HEK293 (cell line): ENCODE data around the gene DHX8.

Experiments used
- CTCF ChIA-PET: fragments of 350-600 bp; formaldehyde crosslinking; extraction: SDS; loops from one replicate; lab custom pipeline; 2021; ENCODE audit warnings: antibody characterized with exemption; lab: Yijun Ruan, JAX
- POLR2A ChIA-PET: fragments of 300-600 bp; formaldehyde crosslinking; extraction: SDS; loops from one replicate; lab custom pipeline; 2020; ENCODE audit warnings: antibody characterized with exemption, inconsistent platforms; lab: Yijun Ruan, JAX
- H3K27ac ChIP-seq: fragments of 200-500 bp; sonication (Bioruptor generic); 2 replicates; pipeline ENCODE4 v1.5.1; 2014; ENCODE audit warnings: low read depth, low read length, control low read depth, inconsistent platforms; ENCODE audit errors: extremely low read depth
- H3K36me3 ChIP-seq, 2 experiments: fragments of 200-500 bp in 1 of 2; sonication (Bioruptor generic) in 1 of 2; 1 replicate in 1 of 2; 2 replicates in 1 of 2; pipeline ENCODE4 v1.5.1; 2014 to 2017; ENCODE audit warnings: inconsistent platforms in 2 of 2, low read length in 2 of 2; ENCODE audit not compliant: control insufficient read depth in 2 of 2, insufficient read depth in 1 of 2
- H3K4me1 ChIP-seq: fragments of 200-500 bp; sonication (Bioruptor generic); 2 replicates; pipeline ENCODE4 v1.5.1; 2014; ENCODE audit warnings: mild to moderate bottlenecking, low read length, inconsistent platforms; ENCODE audit not compliant: control insufficient read depth, insufficient read depth
- H3K4me3 ChIP-seq: 2 replicates; pipeline ENCODE4 v1.5.1; 2011; ENCODE audit warnings: low read depth, mild to moderate bottlenecking, control low read depth, low read length, moderate library complexity
- H3K9me3 ChIP-seq: fragments of 200-500 bp; sonication (Bioruptor generic); 2 replicates; pipeline ENCODE4 v1.5.1; 2014; ENCODE audit warnings: low read depth, low read length, inconsistent platforms; ENCODE audit not compliant: control insufficient read depth, insufficient read depth
- GLIS1 ChIP-seq: fragments of 450-650 bp; formaldehyde crosslinking; IDR thresholded peaks from 2 replicates; pipeline ENCODE4 v1.5.1; 2016; ENCODE audit warnings: missing biosample characterization, missing genetic modification characterization
- IKZF3 ChIP-seq: fragments of 450-650 bp; IDR thresholded peaks from 2 replicates; pipeline ENCODE4 v1.5.0; 2018; ENCODE audit warnings: missing biosample characterization, mild to moderate bottlenecking, missing genetic modification characterization, moderate library complexity
- KLF16 ChIP-seq: fragments of 450-650 bp; formaldehyde crosslinking; IDR thresholded peaks from 2 replicates; pipeline ENCODE4 v1.5.1; 2017; ENCODE audit warnings: missing biosample characterization, missing genetic modification characterization
- KLF9 ChIP-seq: fragments of 450-650 bp; formaldehyde crosslinking; IDR thresholded peaks from 2 replicates; pipeline ENCODE4 v1.5.1; 2016; ENCODE audit warnings: missing biosample characterization, missing genetic modification characterization, low read depth
- SP7 ChIP-seq: fragments of 450-650 bp; formaldehyde crosslinking; IDR thresholded peaks from 2 replicates; pipeline ENCODE4 v1.5.1; 2016; ENCODE audit warnings: missing biosample characterization, missing genetic modification characterization
- TCF7L2 ChIP-seq: IDR thresholded peaks from 2 replicates; pipeline ENCODE4 v1.6.1; 2011; ENCODE audit warnings: low read depth, mild to moderate bottlenecking, inconsistent platforms, low read length, moderate library complexity, borderline replicate concordance
- WT1 ChIP-seq: fragments of 450-650 bp; formaldehyde crosslinking; IDR thresholded peaks from 2 replicates; pipeline ENCODE4 v1.5.1; 2016; ENCODE audit warnings: missing biosample characterization, missing genetic modification characterization
- YY2 ChIP-seq: fragments of 450-650 bp; formaldehyde crosslinking; IDR thresholded peaks from 2 replicates; pipeline ENCODE4 v1.5.1; 2016; ENCODE audit warnings: missing biosample characterization, missing genetic modification characterization
- ZIC2 ChIP-seq: fragments of 450-650 bp; formaldehyde crosslinking; IDR thresholded peaks from 2 replicates; pipeline ENCODE4 v1.5.1; 2016; ENCODE audit warnings: missing biosample characterization, missing genetic modification characterization
- ZNF169 ChIP-seq: fragments of 450-650 bp; formaldehyde crosslinking; IDR thresholded peaks from 2 replicates; pipeline ENCODE4 v1.5.1; 2016; ENCODE audit warnings: missing biosample characterization, missing genetic modification characterization
- ZNF341 ChIP-seq: fragments of 450-650 bp; formaldehyde crosslinking; IDR thresholded peaks from 2 replicates; pipeline ENCODE4; 2016; ENCODE audit warnings: low read depth, missing biosample characterization, missing genetic modification characterization
- ZNF423 ChIP-seq: fragments of 450-650 bp; formaldehyde crosslinking; IDR thresholded peaks from 2 replicates; pipeline ENCODE4 v1.5.1; 2016; ENCODE audit warnings: missing biosample characterization, missing genetic modification characterization
- ZNF473 ChIP-seq: fragments of 450-650 bp; formaldehyde crosslinking; IDR thresholded peaks from 2 replicates; pipeline ENCODE4 v1.5.1; 2017; ENCODE audit warnings: missing biosample characterization, missing genetic modification characterization
- ZNF529 ChIP-seq: fragments of 450-650 bp; formaldehyde crosslinking; IDR thresholded peaks from 2 replicates; pipeline ENCODE4 v1.5.1; 2017; ENCODE audit warnings: missing genetic modification characterization, missing biosample characterization; ENCODE audit not compliant: insufficient replicate concordance
- ZNF530 ChIP-seq: fragments of 450-650 bp; formaldehyde crosslinking; IDR thresholded peaks from 2 replicates; pipeline ENCODE4 v1.5.1; 2016; ENCODE audit warnings: low read depth, missing biosample characterization, missing genetic modification characterization
- ZNF571 ChIP-seq: fragments of 450-650 bp; formaldehyde crosslinking; IDR thresholded peaks from 2 replicates; pipeline ENCODE4 v1.5.0; 2017; ENCODE audit warnings: missing biosample characterization, missing genetic modification characterization
- ZNF585B ChIP-seq: fragments of 450-650 bp; formaldehyde crosslinking; IDR thresholded peaks from 2 replicates; pipeline ENCODE4 v1.5.1; 2016; ENCODE audit warnings: missing biosample characterization, missing genetic modification characterization
- ZNF600 ChIP-seq: fragments of 450-650 bp; formaldehyde crosslinking; IDR thresholded peaks from 2 replicates; pipeline ENCODE4 v1.5.1; 2016; ENCODE audit warnings: missing biosample characterization, missing genetic modification characterization
- ZNF658 ChIP-seq: fragments of 450-650 bp; formaldehyde crosslinking; IDR thresholded peaks from 2 replicates; pipeline ENCODE4; 2016; ENCODE audit warnings: missing biosample characterization, missing genetic modification characterization
- ZNF660 ChIP-seq: fragments of 450-650 bp; IDR thresholded peaks from 2 replicates; pipeline ENCODE4 v1.5.1; 2018; ENCODE audit warnings: missing biosample characterization, mild to moderate bottlenecking, missing genetic modification characterization
- TF ChIP-seq, protein P1 (sequence below): fragments of 450-650 bp; IDR thresholded peaks from 2 replicates; pipeline ENCODE4 v1.5.1; 2018; ENCODE audit warnings: missing biosample characterization, mild to moderate bottlenecking, missing genetic modification characterization
- TF ChIP-seq, protein P2 (sequence below): fragments of 450-650 bp; formaldehyde crosslinking; IDR thresholded peaks from 2 replicates; pipeline ENCODE4 v1.5.1; 2016; ENCODE audit warnings: missing biosample characterization, missing genetic modification characterization
- TF ChIP-seq, protein P3 (sequence below): fragments of 450-650 bp; formaldehyde crosslinking; IDR thresholded peaks from 2 replicates; pipeline ENCODE4 v1.5.1; 2016; ENCODE audit warnings: missing biosample characterization, missing genetic modification characterization
- TF ChIP-seq, protein P4 (sequence below): fragments of 450-650 bp; formaldehyde crosslinking; IDR thresholded peaks from 2 replicates; pipeline ENCODE4 v1.5.1; 2017; ENCODE audit warnings: missing biosample characterization, missing genetic modification characterization
- TF ChIP-seq, protein P5 (sequence below): fragments of 450-650 bp; formaldehyde crosslinking; IDR thresholded peaks from 2 replicates; pipeline ENCODE4 v1.5.1; 2016; ENCODE audit warnings: missing biosample characterization, missing genetic modification characterization

The DHX8 gene

DNA sequence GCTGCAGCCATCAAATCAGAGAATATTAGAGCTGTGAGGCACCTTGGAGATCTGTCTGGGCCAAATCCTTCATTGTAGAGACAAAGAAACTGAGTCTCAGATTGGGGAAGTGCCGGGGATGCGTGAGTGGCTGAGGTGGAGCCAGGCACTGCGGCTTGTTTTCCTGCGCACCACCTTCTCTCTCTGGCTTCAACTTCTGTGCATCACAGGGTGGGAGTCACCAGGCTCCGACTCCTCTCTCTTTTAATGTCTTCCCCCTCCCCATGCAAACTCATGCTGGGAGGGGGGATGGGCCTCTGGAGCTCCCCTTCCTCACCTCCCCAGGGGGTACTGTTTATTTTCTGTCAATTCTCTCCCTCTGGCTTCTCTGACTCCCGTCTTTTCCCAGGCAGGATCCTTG lies 71.1 kb downstream of the DHX8 start:
- CTCF ChIA-PET = interaction anchor here (0.5 to 1.0 kb wide), 3 partner anchors 36 to 201 kb away, joined by 3 read pairs; no protein-coding TSS in a partner anchor
- no peaks in the 10 kb centered on the region for H3K9me3 ChIP-seq
- H3K4me1 ChIP-seq = peaks cover 15% of the 10 kb centered on the region
- TF ChIP-seq, protein P1, sequence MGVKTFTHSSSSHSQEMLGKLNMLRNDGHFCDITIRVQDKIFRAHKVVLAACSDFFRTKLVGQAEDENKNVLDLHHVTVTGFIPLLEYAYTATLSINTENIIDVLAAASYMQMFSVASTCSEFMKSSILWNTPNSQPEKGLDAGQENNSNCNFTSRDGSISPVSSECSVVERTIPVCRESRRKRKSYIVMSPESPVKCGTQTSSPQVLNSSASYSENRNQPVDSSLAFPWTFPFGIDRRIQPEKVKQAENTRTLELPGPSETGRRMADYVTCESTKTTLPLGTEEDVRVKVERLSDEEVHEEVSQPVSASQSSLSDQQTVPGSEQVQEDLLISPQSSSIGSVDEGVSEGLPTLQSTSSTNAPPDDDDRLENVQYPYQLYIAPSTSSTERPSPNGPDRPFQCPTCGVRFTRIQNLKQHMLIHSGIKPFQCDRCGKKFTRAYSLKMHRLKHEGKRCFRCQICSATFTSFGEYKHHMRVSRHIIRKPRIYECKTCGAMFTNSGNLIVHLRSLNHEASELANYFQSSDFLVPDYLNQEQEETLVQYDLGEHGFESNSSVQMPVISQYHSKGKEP (tag by site-specific recombination) = no peak
- TF ChIP-seq ZNF658 (tag by site-specific recombination) = no peak
- TF ChIP-seq ZNF585B (tag by site-specific recombination) = no peak
- TF ChIP-seq KLF9 (tag by site-specific recombination) = no peak
- no peak for TF ChIP-seq TCF7L2
- no peak for TF ChIP-seq ZNF530 (tag by site-specific recombination)
- no peak for TF ChIP-seq SP7 (tag by site-specific recombination)
- TF ChIP-seq, protein P2, sequence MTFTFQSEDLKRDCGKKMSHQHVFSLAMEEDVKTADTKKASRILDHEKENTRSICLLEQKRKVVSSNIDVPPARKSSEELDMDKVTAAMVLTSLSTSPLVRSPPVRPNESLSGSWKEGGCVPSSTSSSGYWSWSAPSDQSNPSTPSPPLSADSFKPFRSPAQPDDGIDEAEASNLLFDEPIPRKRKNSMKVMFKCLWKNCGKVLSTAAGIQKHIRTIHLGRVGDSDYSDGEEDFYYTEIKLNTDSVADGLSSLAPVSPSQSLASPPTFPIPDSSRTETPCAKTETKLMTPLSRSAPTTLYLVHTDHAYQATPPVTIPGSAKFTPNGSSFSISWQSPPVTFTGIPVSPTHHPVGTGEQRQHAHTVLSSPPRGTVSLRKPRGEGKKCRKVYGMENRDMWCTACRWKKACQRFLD (tag by site-specific recombination) = no peak
- TF ChIP-seq ZNF660 (tag by site-specific recombination) = no peak
- TF ChIP-seq YY2 (tag by site-specific recombination) = no peak
- peak; percentile 78 for TF ChIP-seq ZIC2
- no peak for TF ChIP-seq ZNF600
- TF ChIP-seq ZNF529 = no peak
- TF ChIP-seq ZNF473 (tag by site-specific recombination) = no peak
- TF ChIP-seq GLIS1 (tag by site-specific recombination) = peak; percentile 63
- TF ChIP-seq, protein P3, sequence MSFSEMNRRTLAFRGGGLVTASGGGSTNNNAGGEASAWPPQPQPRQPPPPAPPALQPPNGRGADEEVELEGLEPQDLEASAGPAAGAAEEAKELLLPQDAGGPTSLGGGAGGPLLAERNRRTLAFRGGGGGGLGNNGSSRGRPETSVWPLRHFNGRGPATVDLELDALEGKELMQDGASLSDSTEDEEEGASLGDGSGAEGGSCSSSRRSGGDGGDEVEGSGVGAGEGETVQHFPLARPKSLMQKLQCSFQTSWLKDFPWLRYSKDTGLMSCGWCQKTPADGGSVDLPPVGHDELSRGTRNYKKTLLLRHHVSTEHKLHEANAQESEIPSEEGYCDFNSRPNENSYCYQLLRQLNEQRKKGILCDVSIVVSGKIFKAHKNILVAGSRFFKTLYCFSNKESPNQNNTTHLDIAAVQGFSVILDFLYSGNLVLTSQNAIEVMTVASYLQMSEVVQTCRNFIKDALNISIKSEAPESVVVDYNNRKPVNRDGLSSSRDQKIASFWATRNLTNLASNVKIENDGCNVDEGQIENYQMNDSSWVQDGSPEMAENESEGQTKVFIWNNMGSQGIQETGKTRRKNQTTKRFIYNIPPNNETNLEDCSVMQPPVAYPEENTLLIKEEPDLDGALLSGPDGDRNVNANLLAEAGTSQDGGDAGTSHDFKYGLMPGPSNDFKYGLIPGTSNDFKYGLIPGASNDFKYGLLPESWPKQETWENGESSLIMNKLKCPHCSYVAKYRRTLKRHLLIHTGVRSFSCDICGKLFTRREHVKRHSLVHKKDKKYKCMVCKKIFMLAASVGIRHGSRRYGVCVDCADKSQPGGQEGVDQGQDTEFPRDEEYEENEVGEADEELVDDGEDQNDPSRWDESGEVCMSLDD = no peak
- no peak for TF ChIP-seq KLF16 (tag by site-specific recombination)
- TF ChIP-seq WT1 (tag by site-specific recombination) = peak; percentile 91
- TF ChIP-seq ZNF169 = no peak
- TF ChIP-seq ZNF341 = no peak
- TF ChIP-seq, protein P4, sequence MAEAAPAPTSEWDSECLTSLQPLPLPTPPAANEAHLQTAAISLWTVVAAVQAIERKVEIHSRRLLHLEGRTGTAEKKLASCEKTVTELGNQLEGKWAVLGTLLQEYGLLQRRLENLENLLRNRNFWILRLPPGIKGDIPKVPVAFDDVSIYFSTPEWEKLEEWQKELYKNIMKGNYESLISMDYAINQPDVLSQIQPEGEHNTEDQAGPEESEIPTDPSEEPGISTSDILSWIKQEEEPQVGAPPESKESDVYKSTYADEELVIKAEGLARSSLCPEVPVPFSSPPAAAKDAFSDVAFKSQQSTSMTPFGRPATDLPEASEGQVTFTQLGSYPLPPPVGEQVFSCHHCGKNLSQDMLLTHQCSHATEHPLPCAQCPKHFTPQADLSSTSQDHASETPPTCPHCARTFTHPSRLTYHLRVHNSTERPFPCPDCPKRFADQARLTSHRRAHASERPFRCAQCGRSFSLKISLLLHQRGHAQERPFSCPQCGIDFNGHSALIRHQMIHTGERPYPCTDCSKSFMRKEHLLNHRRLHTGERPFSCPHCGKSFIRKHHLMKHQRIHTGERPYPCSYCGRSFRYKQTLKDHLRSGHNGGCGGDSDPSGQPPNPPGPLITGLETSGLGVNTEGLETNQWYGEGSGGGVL (tag by site-specific recombination) = no peak
- TF ChIP-seq ZNF423 (tag by site-specific recombination) = no peak
- no peak for TF ChIP-seq IKZF3 (tag by site-specific recombination)
- TF ChIP-seq, protein P5, sequence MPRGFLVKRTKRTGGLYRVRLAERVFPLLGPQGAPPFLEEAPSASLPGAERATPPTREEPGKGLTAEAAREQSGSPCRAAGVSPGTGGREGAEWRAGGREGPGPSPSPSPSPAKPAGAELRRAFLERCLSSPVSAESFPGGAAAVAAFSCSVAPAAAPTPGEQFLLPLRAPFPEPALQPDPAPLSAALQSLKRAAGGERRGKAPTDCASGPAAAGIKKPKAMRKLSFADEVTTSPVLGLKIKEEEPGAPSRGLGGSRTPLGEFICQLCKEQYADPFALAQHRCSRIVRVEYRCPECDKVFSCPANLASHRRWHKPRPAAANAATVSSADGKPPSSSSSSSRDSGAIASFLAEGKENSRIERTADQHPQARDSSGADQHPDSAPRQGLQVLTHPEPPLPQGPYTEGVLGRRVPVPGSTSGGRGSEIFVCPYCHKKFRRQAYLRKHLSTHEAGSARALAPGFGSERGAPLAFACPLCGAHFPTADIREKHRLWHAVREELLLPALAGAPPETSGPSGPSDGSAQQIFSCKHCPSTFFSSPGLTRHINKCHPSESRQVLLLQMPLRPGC (tag by site-specific recombination) = no peak
- no peak for TF ChIP-seq ZNF571 (tag by site-specific recombination)
- POLR2A ChIA-PET = interaction anchor here (1.4 kb wide), 1 partner anchor 19 kb away, joined by 3 read pairs; no protein-coding TSS in a partner anchor
- no peaks in the 10 kb centered on the region for H3K36me3 ChIP-seq
- H3K27ac ChIP-seq = no peak overlapping the region
- H3K4me3 ChIP-seq = no peak overlapping the region
